HG03354 (cell line): ENCODE results near the gene CHP2.
"Not testable (repeated sequence)": the region's sequence is repeated elsewhere in the genome, so short reads cannot be mapped to it uniquely, and the experiment has no call there.

Source experiments
- ATAC-seq: cut with Tn5 transposase; IDR thresholded peaks from one replicate; pipeline ENCODE4 v1.9.1; 2021; ENCODE audit warnings: mild to moderate bottlenecking; ENCODE audit not compliant: unreplicated experiment, poor library complexity, severe bottlenecking

Gene CHP2

GRCh38 chr16:23741675-23742303 is 13.0 kb upstream of the CHP2 start:
- ATAC-seq: no peak

GRCh38 chr16:23742766-23743165 is 12.1 kb upstream of the CHP2 start:
- no peak for ATAC-seq

GRCh38 chr16:23745263-23745662 is 9.6 kb upstream of the CHP2 start:
- no peak for ATAC-seq

- no peak for ATAC-seq
Measured at GRCh38 chr16:23748630-23749029, 6.2 kb upstream of the CHP2 start.

- not testable (repeated sequence) for ATAC-seq
Measured at GRCh38 chr16:23751053-23751452, 3.8 kb upstream of the CHP2 start.

GRCh38 chr16:23753908-23754593 is 775 bp upstream of the CHP2 start:
- no peak for ATAC-seq

GRCh38 chr16:23755484-23755809 is 621 bp downstream of the CHP2 start:
- ATAC-seq: no peak

GRCh38 chr16:23757116-23757515 is 2.3 kb downstream of the CHP2 start:
- no peak for ATAC-seq

GRCh38 chr16:23757937-23758619 is 3.3 kb downstream of the CHP2 start:
- ATAC-seq: no peak

- ATAC-seq: no peak
Measured at GRCh38 chr16:23765933-23766332, 11.1 kb downstream of the CHP2 start.

GRCh38 chr16:23768581-23768980 is 13.8 kb downstream of the CHP2 start:
- no peak for ATAC-seq

- no peak for ATAC-seq
Measured at GRCh38 chr16:23771027-23771426, 16.2 kb downstream of the CHP2 start.

GRCh38 chr16:23771642-23772041 is 16.8 kb downstream of the CHP2 start:
- no peak for ATAC-seq

GRCh38 chr16:23773339-23773738 is 18.5 kb downstream of the CHP2 start:
- no peak for ATAC-seq

GRCh38 chr16:23781176-23781575 is 26.4 kb downstream of the CHP2 start:
- ATAC-seq: no peak

GRCh38 chr16:23784811-23785447 is 30.1 kb downstream of the CHP2 start:
- ATAC-seq: no peak

GRCh38 chr16:23785842-23786241 is 31.0 kb downstream of the CHP2 start:
- ATAC-seq: no peak

GRCh38 chr16:23786964-23787561 is 32.2 kb downstream of the CHP2 start:
- no peak for ATAC-seq

- ATAC-seq: no peak
Measured at GRCh38 chr16:23788685-23789084, 33.9 kb downstream of the CHP2 start.

GRCh38 chr16:23795378-23795777 is 40.6 kb downstream of the CHP2 start:
- ATAC-seq: no peak
